Thoracic aorta (tissue), 2 donors: ENCODE measurements around the gene LRRK1. TPM values are rescaled to one million over a fixed set of nuclear protein-coding genes. Genes with fewer than 3 reads are reported as not detected.

ENCODE experiments used
- ATAC-seq: fragments of 150-250 bp; one replicate; pipeline ENCODE4 v1.8.0; 2017; ENCODE audit warnings: low read depth; ENCODE audit not compliant: insufficient number of reproducible peaks, low FRiP score
- DNase-seq: peaks from one replicate; pipeline ENCODE4 v3.0.0-alpha.2; 2020; ENCODE audit warnings: low spot score
- H3K27ac ChIP-seq, 2 donors: fragments of 200-600 bp; sonication (generic); 1 replicate in 1 of 2; 2 replicates in 1 of 2; pipeline ENCODE4 v1.5.1; 2016; ENCODE audit warnings: mild to moderate bottlenecking in 2 of 2, moderate library complexity in 2 of 2
- H3K27me3 ChIP-seq: fragments of 200-600 bp; sonication (generic); replicated peaks from 2 replicates; pipeline ENCODE4 v1.6.0; 2016; ENCODE audit warnings: mild to moderate bottlenecking; ENCODE audit not compliant: insufficient read depth
- H3K36me3 ChIP-seq: fragments of 200-600 bp; sonication (generic); one replicate; pipeline ENCODE4 v1.5.1; 2016
- H3K4me1 ChIP-seq, 2 donors: fragments of 200-600 bp; sonication (generic); 1 replicate in 1 of 2; 2 replicates in 1 of 2; pipeline versions ENCODE4 v1.5.1 to v1.6.0; 2016; ENCODE audit warnings: low read depth in 2 of 2, mild to moderate bottlenecking in 1 of 2; ENCODE audit not compliant: control insufficient read depth in 1 of 2
- H3K4me3 ChIP-seq: fragments of 200-600 bp; sonication (generic); 2 replicates; pipeline ENCODE4 v1.5.1; 2016; ENCODE audit warnings: mild to moderate bottlenecking
- H3K9me3 ChIP-seq: fragments of 200-600 bp; sonication (generic); 2 replicates; pipeline ENCODE4 v1.5.1; 2016
- total RNA-seq, 2 donors: library from RNA; depleted of rRNA; stranded (reverse); fragments of >200 nt; gene quantifications; one replicate each; pipeline versions ENCODE4 v1.1.0 to v1.2.3, GENCODE V29; 2016
- TF ChIP-seq, protein P1 (sequence below): fragments of 200-600 bp; sonication (generic); IDR thresholded peaks from one replicate; pipeline ENCODE4 v1.5.1; 2019; ENCODE audit warnings: antibody characterized with exemption

The LRRK1 gene
- total RNA-seq, 2 donors from 2014 or later, result 17.2 to 47.1 TPM

DNA sequence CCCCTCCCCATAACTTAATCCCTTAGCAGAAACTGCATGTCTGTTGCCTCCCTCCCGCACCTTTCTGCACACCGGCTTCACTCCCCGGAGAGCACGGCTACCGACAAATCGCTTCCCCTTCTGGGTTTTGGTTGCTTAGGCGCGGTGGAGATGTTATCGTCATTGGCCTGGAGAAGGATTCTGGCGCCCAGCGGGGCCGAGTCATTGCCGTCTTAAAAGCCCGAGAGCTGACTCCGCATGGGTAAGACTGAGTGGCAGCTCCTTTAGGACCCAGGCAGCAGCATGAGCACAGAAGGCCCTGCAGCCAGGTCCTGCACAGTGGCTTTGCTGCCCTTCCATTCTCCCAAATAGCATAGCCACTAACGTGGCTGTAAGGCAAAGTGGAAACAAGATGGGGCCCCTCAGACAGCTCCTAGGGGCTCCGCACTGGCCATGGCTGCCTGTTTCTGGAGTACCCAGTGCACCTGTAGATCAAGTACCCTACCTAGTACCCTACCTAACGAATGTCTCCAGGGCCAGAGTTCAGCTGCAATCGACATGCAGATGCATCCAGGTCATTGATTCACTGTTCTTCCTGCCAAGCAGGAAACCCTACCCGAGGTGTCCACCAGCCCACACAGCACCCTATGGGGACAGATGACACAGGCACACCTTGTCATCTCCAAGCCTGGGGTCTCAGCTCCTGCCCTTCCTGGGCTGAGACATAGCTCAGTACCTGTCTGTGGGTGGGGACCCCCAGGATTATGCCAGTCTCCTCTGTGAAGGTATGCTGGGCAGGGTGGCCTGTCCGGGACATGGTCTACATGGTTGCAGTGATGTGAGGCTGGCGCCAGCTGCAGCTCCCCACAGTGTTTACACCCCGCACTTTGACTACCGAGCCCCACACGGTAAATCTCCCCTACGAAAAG is 147.6 kb downstream of the LRRK1 start:
- H3K36me3 ChIP-seq, result no peaks in the 10 kb centered on the region
- TF ChIP-seq, protein P1, sequence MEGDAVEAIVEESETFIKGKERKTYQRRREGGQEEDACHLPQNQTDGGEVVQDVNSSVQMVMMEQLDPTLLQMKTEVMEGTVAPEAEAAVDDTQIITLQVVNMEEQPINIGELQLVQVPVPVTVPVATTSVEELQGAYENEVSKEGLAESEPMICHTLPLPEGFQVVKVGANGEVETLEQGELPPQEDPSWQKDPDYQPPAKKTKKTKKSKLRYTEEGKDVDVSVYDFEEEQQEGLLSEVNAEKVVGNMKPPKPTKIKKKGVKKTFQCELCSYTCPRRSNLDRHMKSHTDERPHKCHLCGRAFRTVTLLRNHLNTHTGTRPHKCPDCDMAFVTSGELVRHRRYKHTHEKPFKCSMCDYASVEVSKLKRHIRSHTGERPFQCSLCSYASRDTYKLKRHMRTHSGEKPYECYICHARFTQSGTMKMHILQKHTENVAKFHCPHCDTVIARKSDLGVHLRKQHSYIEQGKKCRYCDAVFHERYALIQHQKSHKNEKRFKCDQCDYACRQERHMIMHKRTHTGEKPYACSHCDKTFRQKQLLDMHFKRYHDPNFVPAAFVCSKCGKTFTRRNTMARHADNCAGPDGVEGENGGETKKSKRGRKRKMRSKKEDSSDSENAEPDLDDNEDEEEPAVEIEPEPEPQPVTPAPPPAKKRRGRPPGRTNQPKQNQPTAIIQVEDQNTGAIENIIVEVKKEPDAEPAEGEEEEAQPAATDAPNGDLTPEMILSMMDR, result no peak
- ATAC-seq, result no peak
- H3K27ac ChIP-seq, result no peak overlapping the region
- H3K4me3 ChIP-seq, result no peak overlapping the region
- no peaks in the 10 kb centered on the region for H3K27me3 ChIP-seq
- no peaks in the 10 kb centered on the region for H3K9me3 ChIP-seq
- peaks cover 10 to 48% of the 10 kb centered on the region in 2 donors for H3K4me1 ChIP-seq
- DNase-seq, result no peak

DNA sequence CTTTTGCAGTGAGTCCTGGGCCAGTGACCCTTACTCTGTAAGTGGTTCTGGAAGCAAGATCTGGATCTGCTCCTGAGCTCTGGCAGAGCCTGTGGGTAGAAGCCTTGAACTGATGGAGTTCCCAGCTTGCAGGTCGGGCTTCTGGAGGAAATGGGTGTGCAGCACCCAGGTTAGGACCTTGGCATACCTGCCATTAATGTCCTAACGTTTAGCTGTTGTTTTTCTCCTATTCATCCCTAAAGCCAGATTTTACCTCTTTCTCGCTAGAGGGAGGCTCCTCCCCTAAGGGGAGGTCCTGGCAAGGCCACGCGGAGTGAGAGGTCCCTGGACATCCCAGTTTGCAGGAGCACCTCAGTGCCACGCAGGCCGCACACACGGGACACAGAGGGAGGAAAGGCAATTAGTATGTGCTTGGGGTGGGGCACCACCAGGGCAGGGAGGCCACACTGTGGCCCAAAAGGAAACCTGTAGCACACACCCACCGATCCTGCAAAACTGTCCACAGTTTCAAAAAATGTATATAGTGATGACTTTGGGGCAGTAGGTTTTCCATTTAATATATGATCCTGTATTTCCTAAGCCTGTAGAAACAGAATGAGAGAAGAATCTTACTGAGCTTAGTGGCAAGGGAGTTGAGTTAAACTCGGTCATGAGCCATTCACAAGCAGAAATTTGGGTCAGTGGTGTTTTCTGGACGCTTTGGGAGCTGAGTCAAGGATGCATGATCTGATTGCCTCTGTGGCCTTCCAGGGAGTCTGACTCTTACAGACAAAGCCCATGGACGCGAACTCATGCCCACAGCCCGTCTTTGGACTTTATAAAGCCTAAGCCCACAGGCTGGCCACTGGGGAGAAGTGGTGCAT is 148.7 kb downstream of the LRRK1 start:
- ATAC-seq, result no peak
- TF ChIP-seq, protein P1, result no peak

GRCh38 chr15:101068523-101068960 is 149.4 kb downstream of the LRRK1 start:
- no peak overlapping the region for H3K27ac ChIP-seq
- H3K4me1 ChIP-seq, result peaks cover 10 to 47% of the 10 kb centered on the region in 2 donors
- no peaks in the 10 kb centered on the region for H3K36me3 ChIP-seq
- TF ChIP-seq, protein P1, result no peak
- H3K27me3 ChIP-seq, result no peaks in the 10 kb centered on the region
- DNase-seq (no peak), ATAC-seq (no peak)
- no peak overlapping the region for H3K4me3 ChIP-seq
- no peaks in the 10 kb centered on the region for H3K9me3 ChIP-seq

More for the DNA sequence above, 148.7 kb downstream of the LRRK1 start:
- no peaks in the 10 kb centered on the region for H3K27me3 ChIP-seq
- no peak overlapping the region for H3K4me3 ChIP-seq
- peaks cover 10 to 48% of the 10 kb centered on the region in 2 donors for H3K4me1 ChIP-seq
- H3K36me3 ChIP-seq, result no peaks in the 10 kb centered on the region
- H3K27ac ChIP-seq, result no peak overlapping the region
- DNase-seq, result no peak
- H3K9me3 ChIP-seq, result no peaks in the 10 kb centered on the region

DNA sequence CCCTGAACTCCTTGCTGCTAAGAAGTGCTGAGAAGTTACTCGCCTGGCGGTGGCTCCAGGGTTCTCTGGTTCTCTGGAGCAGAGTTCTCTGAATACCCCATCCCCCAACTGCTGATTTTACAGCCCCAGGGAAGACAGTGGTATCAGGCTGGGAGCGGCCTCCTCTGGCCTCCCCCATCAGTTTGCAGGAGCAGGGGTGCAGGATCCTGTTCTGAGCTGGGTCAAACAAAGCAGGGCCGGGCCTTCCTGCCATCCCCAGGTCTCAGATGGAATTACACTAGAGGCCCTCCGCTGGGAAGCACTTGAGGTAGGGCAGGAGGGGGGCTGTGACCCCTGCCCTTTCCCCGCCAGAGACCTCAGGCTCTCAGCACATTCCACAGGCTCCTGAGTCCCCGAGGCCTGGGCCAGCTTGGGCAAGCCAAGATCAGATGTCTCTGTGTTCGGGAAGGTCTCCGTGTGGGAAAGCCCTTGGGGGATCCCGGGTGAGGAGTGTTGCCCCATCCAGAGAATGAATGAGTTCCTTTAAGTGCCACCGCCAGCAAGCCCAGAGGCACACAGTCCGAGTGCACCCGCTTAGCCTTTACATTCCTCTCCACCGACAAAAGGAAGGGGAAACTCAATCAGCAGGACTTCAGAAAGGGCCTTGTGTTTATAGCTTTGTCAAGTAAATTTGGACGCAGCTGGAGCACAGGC is 149.9 kb downstream of the LRRK1 start:
- Histone ChIP-seq H3K27ac (no peak overlapping the region), H3K4me3 (no peak overlapping the region), H3K27me3 (no peaks in the 10 kb centered on the region), H3K4me1 (peaks cover 10 to 42% of the 10 kb centered on the region in 2 donors), H3K9me3 (no peaks in the 10 kb centered on the region), H3K36me3 (no peaks in the 10 kb centered on the region)
- DNase-seq (no peak), ATAC-seq (no peak)
- TF ChIP-seq, protein P1, result no peak
